Heart left ventricle (tissue), 16 donors: ENCODE results near the gene CCDC188. TPM values are rescaled to one million over a fixed set of nuclear protein-coding genes. Genes with fewer than 3 reads are reported as not detected.

Experiments used
- ATAC-seq, 4 donors: fragments of 200-7000 bp; cut with Tn5 transposase; one replicate each; pipeline ENCODE4 v1.9.1; 2020 to 2022; ENCODE audit warnings: moderate library complexity in 4 of 4, mild to moderate bottlenecking in 3 of 4, moderate number of reproducible peaks in 1 of 4
- DNase-seq, 5 donors: peaks; one replicate each; pipeline ENCODE4 v3.0.0-alpha.2; 2020
- H3K27ac ChIP-seq, 12 donors: fragments of 200-600 bp; sonication (generic) in 4 of 12; one replicate each; pipeline versions ENCODE4 v1.5.0 to v1.8.0; 2016 to 2022; ENCODE audit warnings: mild to moderate bottlenecking in 2 of 12
- H3K27me3 ChIP-seq, 9 donors: fragments of 200-600 bp; sonication (generic) in 2 of 9; one replicate each; pipeline versions ENCODE4 v1.5.1 to v1.8.0; 2016 to 2022; ENCODE audit warnings: mild to moderate bottlenecking in 3 of 9
- H3K36me3 ChIP-seq, 9 donors: fragments of 200-600 bp; sonication (generic) in 2 of 9; one replicate each; pipeline versions ENCODE4 v1.5.0 to v1.8.0; 2018 to 2022; ENCODE audit warnings: mild to moderate bottlenecking in 2 of 9
- H3K4me1 ChIP-seq, 12 donors: fragments of 200-600 bp; sonication (generic) in 4 of 12; one replicate each; pipeline versions ENCODE4 v1.5.0 to v1.8.0; 2016 to 2022; ENCODE audit warnings: mild to moderate bottlenecking in 3 of 12
- H3K4me3 ChIP-seq, 12 donors: fragments of 200-600 bp; sonication (generic) in 4 of 12; one replicate each; pipeline versions ENCODE4 v1.5.0 to v1.8.0; 2017 to 2022; ENCODE audit warnings: mild to moderate bottlenecking in 9 of 12, moderate library complexity in 4 of 12
- H3K9me3 ChIP-seq, 12 donors: fragments of 200-600 bp; sonication (generic) in 4 of 12; one replicate each; pipeline versions ENCODE4 v1.5.0 to v1.8.0; 2016 to 2022; ENCODE audit warnings: mild to moderate bottlenecking in 1 of 12
- CTCF ChIP-seq, 12 donors: fragments of 200-600 bp; sonication (generic) in 4 of 12; IDR thresholded peaks; one replicate each; pipeline versions ENCODE4 v1.5.0 to v1.8.0; 2018 to 2022; ENCODE audit warnings: antibody characterized with exemption in 12 of 12, mild to moderate bottlenecking in 5 of 12
- POLR2A ChIP-seq, 2 donors: fragments of 450-650 bp; IDR thresholded peaks; one replicate each; pipeline ENCODE4 v1.6.1; 2017; ENCODE audit warnings: antibody characterized with exemption in 2 of 2, mild to moderate bottlenecking in 2 of 2, moderate library complexity in 2 of 2
- WGBS, 4 donors: extraction: QIAGEN DNeasy Blood & Tissue Kit in 2 of 4; methylation state at CpG; one replicate each; pipeline versions ENCODE4 v1.1.5 to v1.1.7; 2013 to 2018; 5-methylcytosine and 5-hydroxymethylcytosine counted together
- intact Hi-C, 10 donors: fragments of 100-400 bp; cut with DNase I; formaldehyde crosslinking; loops; one replicate each; pipeline versions ENCODE4 v1.11.1 to v1.14.2; 2022
- polyA plus RNA-seq, 2 donors: library from polyadenylated mRNA; stranded (reverse); fragments of 200-250 nt; gene quantifications; one replicate each; pipeline ENCODE4 v1.2.3, GENCODE V29; 2013
- total RNA-seq, 9 donors: library from RNA; depleted of rRNA in 2 of 9; stranded (reverse); fragments of >200 nt in 2 of 9; fragmentation: NEBNext Ultra II Directional in 3 of 9; extraction: Animal tissue kit (Norgen Biotek cat#: 25700) in 3 of 9; gene quantifications; one replicate each; pipeline versions ENCODE4 v1.1.0 to v1.2.4, GENCODE V29; 2016 to 2023
- donor health status: ischemic (EF 13 %, LVEDD 7.1; RV severe dilation, severe dysfunction).
- donor health status: healthy with polysubstance abuse.
- donor health status: DM: no; HTN: yes; CAD: no.
- donor health status: DM: no; HTN: no; CAD: no.
- donor health status: ischemic (EF 25% LVEDD 6.9; RV normal size, moderate dysfunction).
- donor health status: ischemic (EF 25% LVEDD 5.7; RV mildly dilated, moderate dysfunction).
- donor health status: healthy.
- donor health status: DM: yes; HTN: yes; CAD: no.
- donor health status: ischemic (EF 35%, LVEDD 5.7; RV mildly dilated, moderate dysfunction).
- donor health status: nonischemic (EF 11% LVEDD 7.7; RV severe dilation, severe dysfunction).
- donor health status: DM: yes; HTN: yes; CAD: no.
- donor health status: PGD.
- donor health status: ischemic (EF 29% LVEDD 5.4; RV normal size, mild dysfunction).
- donor health status: nonischemic (EF 23%, LVEDD 6.1; RV moderate dilation, normal function).

Gene CCDC188
- total and polyA plus RNA-seq, 11 donors = 0.17 to 1.0 (median 0.50) TPM; not detected in 4

- DNase-seq (no peak), ATAC-seq (no peak)
- TF ChIP-seq POLR2A (IDR thresholded peaks at IDR 0.05) = no peak
- TF ChIP-seq CTCF (IDR thresholded peaks at IDR 0.05) = no peak
- Histone ChIP-seq H3K36me3 (peaks cover 0 to 3% (median 0%) of the 10 kb centered on the region in 9 donors), H3K27me3 (peaks cover 0 to 5% (median 0%) of the 10 kb centered on the region in 9 donors), H3K27ac (no peak overlapping the region), H3K4me3 (no peak overlapping the region), H3K4me1 (peaks cover 0 to 7% (median 0%) of the 10 kb centered on the region in 12 donors), H3K9me3 (no peaks in the 10 kb centered on the region)
- intact Hi-C loops = no loop called here
- 82 to 94% (median 87%) methylated on average over 4 of the region's 4 CpGs for WGBS, 4 donors
These were observed 377 bp upstream of the CCDC188 start for GRCh38 chr22:20151276-20151588.

DNA sequence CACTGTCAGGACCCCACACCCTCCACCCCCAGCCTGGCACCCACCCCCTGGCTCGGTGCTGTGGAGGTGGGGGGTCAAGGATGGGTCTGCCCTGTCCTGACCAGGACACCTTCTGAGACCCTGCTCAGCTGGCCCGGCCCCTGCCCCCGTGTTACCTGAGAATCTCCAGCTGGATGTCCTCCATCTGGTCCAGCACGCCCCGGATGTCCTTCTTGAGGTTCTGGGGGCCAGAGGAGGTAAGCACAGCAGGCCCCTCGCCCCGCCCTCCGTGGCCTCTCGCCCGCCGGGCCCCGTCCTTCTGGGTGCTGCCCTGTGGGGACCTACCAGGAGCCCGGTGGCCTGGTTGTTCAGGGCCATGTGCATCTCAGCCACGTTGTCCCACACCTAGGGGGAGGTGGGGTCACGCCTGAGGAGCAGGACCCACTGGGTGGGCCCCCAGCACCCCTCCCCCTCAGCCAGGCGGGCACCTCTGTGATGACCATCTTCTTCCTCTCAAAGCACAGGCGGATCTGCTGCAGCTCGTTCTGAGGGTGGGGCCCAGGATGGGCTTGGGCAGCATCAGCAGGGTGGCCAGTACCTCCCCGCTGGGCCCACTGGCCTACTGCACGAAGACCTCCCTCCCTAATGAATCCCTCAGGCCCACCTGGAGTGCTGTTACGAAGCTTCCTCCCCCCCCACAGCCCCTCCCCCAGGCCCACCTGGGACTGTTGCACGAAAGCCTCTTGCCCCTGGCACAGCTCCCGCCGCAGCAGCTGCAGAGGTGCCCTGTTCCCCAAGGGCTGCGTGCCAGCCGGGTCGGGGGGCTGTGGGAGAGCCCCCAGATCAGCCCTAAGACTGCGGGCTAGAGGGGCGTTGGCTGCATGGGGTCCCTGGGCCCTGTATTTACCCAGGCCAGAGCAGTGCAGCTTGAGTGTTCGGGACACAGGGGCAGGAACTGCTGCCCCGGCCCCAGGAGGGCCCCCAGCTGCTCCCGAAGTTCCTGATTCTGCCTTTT, 1.3 kb downstream of the CCDC188 start:
- DNase-seq (no peak), ATAC-seq (no peak)
- 73 to 80% (median 77%) methylated on average over 22 to 32 of the region's 32 CpGs for WGBS, 4 donors
- no peaks in the 10 kb centered on the region for H3K4me1 ChIP-seq
- H3K36me3 ChIP-seq = peaks cover 0 to 15% (median 0%) of the 10 kb centered on the region in 9 donors
- H3K9me3 ChIP-seq = no peaks in the 10 kb centered on the region
- intact Hi-C loops = no loop called here
- no peaks in the 10 kb centered on the region for H3K27me3 ChIP-seq
- H3K4me3 ChIP-seq = no peak overlapping the region
- no peak overlapping the region for H3K27ac ChIP-seq
- TF ChIP-seq POLR2A (IDR thresholded peaks at IDR 0.05) = no peak
- no peak for TF ChIP-seq CTCF (IDR thresholded peaks at IDR 0.05)

DNA sequence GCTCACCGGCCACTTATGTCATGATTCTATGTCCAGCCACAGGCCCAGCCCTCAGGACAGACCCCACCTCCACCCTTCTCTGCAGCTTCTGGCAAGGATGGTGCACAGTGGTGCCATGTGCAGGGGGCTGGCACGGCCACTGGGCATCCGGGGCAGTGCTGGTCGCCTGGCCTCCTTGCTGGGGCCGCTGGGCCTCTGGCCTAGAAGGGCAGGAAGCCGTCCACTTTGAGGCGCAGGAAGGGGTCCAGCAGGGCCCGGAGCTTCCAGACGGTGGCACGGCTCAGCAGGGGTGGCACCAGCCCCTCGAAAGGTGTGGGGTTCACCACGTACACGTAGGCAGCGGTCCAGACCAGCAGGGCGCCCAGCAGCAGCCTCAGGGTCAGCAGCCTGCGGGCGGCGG, 2.4 kb downstream of the CCDC188 start:
- 85 to 90% (median 87%) methylated on average over 9 to 18 of the region's 18 CpGs for WGBS, 4 donors
- H3K4me3 ChIP-seq = no peak overlapping the region
- no peaks in the 10 kb centered on the region for H3K4me1 ChIP-seq
- H3K27ac ChIP-seq = no peak overlapping the region
- peaks cover 0 to 23% (median 5%) of the 10 kb centered on the region in 9 donors for H3K36me3 ChIP-seq
- no peaks in the 10 kb centered on the region for H3K27me3 ChIP-seq
- intact Hi-C loops = no loop called here
- TF ChIP-seq POLR2A (IDR thresholded peaks at IDR 0.05) = no peak
- TF ChIP-seq CTCF (IDR thresholded peaks at IDR 0.05) = no peak
- H3K9me3 ChIP-seq = no peaks in the 10 kb centered on the region
- ATAC-seq (peak in 1 of 4 donors; percentile 1), DNase-seq (no peak)

DNA sequence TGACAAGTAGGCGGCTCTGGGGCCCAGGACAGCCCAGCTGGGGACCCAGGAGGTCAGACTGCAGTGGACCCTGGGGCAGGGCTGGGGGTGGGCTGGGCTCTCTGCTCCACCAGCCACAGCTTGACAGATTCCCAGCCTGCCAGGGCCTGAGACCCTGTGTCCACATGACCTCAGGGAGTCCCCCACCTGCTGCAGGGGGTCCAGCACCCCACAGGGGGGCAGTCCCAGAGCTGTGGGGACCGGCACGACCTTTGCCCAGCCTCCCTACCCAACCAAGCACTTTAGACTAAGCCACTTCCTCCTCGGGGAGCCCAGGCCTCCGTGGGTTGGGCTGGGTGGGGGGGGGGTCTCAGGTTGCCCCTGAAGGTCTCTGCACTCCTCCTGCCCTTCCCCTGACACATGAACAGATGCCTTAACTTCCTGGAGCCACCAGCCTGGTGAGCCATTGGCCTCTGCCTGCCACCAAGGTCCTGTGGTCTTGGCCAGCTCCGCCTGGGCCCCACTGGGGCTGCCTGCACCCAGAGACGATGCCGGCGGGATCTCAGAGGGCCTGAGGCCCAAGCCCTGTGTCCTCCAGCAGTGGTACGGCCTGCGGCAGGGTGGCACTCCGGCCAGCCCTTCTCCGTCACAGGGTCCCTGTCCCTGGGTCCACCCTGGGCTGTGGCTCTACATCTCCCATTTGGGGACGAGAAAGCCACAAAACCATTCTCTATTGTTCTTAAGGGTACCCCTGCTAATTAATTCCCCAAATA, 3.4 kb downstream of the CCDC188 start:
- TF ChIP-seq CTCF (IDR thresholded peaks at IDR 0.05) (no peak), POLR2A (IDR thresholded peaks at IDR 0.05) (no peak)
- ATAC-seq = no peak

More for the DNA sequence above, 3.4 kb downstream of the CCDC188 start:
- Histone ChIP-seq H3K27ac (no peak overlapping the region), H3K9me3 (no peaks in the 10 kb centered on the region), H3K4me3 (no peak overlapping the region), H3K27me3 (no peaks in the 10 kb centered on the region), H3K4me1 (no peaks in the 10 kb centered on the region), H3K36me3 (peaks cover 0 to 33% (median 6%) of the 10 kb centered on the region in 9 donors)
- intact Hi-C loops = no loop called here
- no peak for DNase-seq
- 74 to 81% (median 80%) methylated on average over 10 to 14 of the region's 14 CpGs for whole genome bisulfite sequencing, 4 donors
